Left renal pelvis (tissue), 4 donors: ENCODE measurements around the gene MTPN. TPM values are rescaled to one million over a fixed set of nuclear protein-coding genes. Genes with fewer than 3 reads are reported as not detected.

Experiments used
- DNase-seq, 4 donors: peaks; one replicate each; pipeline ENCODE4 v3.0.0-alpha.2; 2013; ENCODE audit warnings: low read depth in 4 of 4, low spot score in 3 of 4
- polyA plus RNA-seq, 4 donors: library from polyadenylated mRNA; unstranded; fragments of 120-200 nt; gene quantifications; one replicate each; pipeline ENCODE4 v1.2.1, GENCODE V29; 2013; ENCODE audit not compliant: insufficient read length in 4 of 4

Gene MTPN
- polyA plus RNA-seq, 4 donors = 150 to 186 (median 158) TPM

- no peak for DNase-seq
Observed at GRCh38 chr7:135990258-135990657, 13.1 kb upstream of the MTPN start.

GRCh38 chr7:135981958-135982646, 4.9 kb upstream of the MTPN start:
- no peak for DNase-seq

GRCh38 chr7:135980665-135981180, 3.6 kb upstream of the MTPN start:
- no peak for DNase-seq

- DNase-seq = no peak
Observed at GRCh38 chr7:135980012-135980551, 2.9 kb upstream of the MTPN start.

GRCh38 chr7:135979471-135980011, 2.4 kb upstream of the MTPN start:
- no peak for DNase-seq

- DNase-seq = peak in 1 of 4 donors; percentile 55
Observed at GRCh38 chr7:135978624-135979023, 1.5 kb upstream of the MTPN start.

GRCh38 chr7:135977742-135978066, 545 bp upstream of the MTPN start:
- no peak for DNase-seq

GRCh38 chr7:135976312-135977006, 700 bp downstream of the MTPN start:
- peak in 2 of 4 donors; percentile 6 to 8 for DNase-seq

- no peak for DNase-seq
Observed at GRCh38 chr7:135975166-135975565, 2.0 kb downstream of the MTPN start.

- DNase-seq = no peak
Observed at GRCh38 chr7:135974667-135975066, 2.5 kb downstream of the MTPN start.

- no peak for DNase-seq
Observed at GRCh38 chr7:135971366-135971725, 5.8 kb downstream of the MTPN start.

GRCh38 chr7:135970682-135971365, 6.3 kb downstream of the MTPN start:
- DNase-seq = no peak

- no peak for DNase-seq
Observed at GRCh38 chr7:135970045-135970444, 7.1 kb downstream of the MTPN start.

- DNase-seq = no peak
Observed at GRCh38 chr7:135966341-135967043, 10.7 kb downstream of the MTPN start.

- DNase-seq = no peak
Observed at GRCh38 chr7:135965602-135966001, 11.6 kb downstream of the MTPN start.

GRCh38 chr7:135964791-135965190, 12.4 kb downstream of the MTPN start:
- DNase-seq = no peak

GRCh38 chr7:135964274-135964673, 12.9 kb downstream of the MTPN start:
- no peak for DNase-seq

- no peak for DNase-seq
Observed at GRCh38 chr7:135962802-135963201, 14.4 kb downstream of the MTPN start.

GRCh38 chr7:135960709-135961451, 16.3 kb downstream of the MTPN start:
- DNase-seq = no peak
